GM12878 (cell line): ENCODE data around the gene DCDC2.

ENCODE experiments used
- BRCA1 ChIP-seq: IDR thresholded peaks from 2 replicates; pipeline ENCODE4 v1.6.1; 2011; ENCODE audit warnings: low read depth, low read length, improper control_type of control experiment
- CTCF ChIP-seq, 3 experiments: IDR thresholded peaks in 2 of 3; conservative IDR thresholded peaks in 1 of 3; 2 replicates each; pipeline ENCODE4 v1.5.1; 2011; ENCODE audit warnings: low read depth in 3 of 3, low read length in 3 of 3, mild to moderate bottlenecking in 3 of 3, control low read depth in 2 of 3, moderate library complexity in 2 of 3, inconsistent platforms in 1 of 3, mixed read lengths in 1 of 3; ENCODE audit not compliant: control insufficient read depth in 2 of 3, insufficient read depth in 1 of 3; ENCODE audit errors: extremely low read depth in 1 of 3
- JUNB ChIP-seq: IDR thresholded peaks from 2 replicates; pipeline ENCODE4 v1.6.1; 2016; ENCODE audit warnings: antibody characterized with exemption, mild to moderate bottlenecking
- KAT2A ChIP-seq: conservative IDR thresholded peaks from 2 replicates; pipeline ENCODE4 v1.6.1; 2011; ENCODE audit warnings: low read depth, low read length; ENCODE audit not compliant: control insufficient read depth
- MLLT1 ChIP-seq: fragments of 450-650 bp; IDR thresholded peaks from 2 replicates; pipeline ENCODE4 v1.6.1; 2016; ENCODE audit warnings: mild to moderate bottlenecking
- MTA2 ChIP-seq: fragments of 450-650 bp; IDR thresholded peaks from 2 replicates; pipeline ENCODE4 v1.6.1; 2016; ENCODE audit warnings: low read depth, mild to moderate bottlenecking, moderate library complexity
- MXI1 ChIP-seq: fragments of 150-350 bp; IDR thresholded peaks from 2 replicates; pipeline ENCODE4 v1.6.1; 2011; ENCODE audit warnings: low read depth, mild to moderate bottlenecking, inconsistent platforms, low read length, improper control_type of control experiment
- NBN ChIP-seq: fragments of 450-650 bp; IDR thresholded peaks from 2 replicates; pipeline ENCODE4 v1.6.1; 2016
- PAX8 ChIP-seq: fragments of 450-650 bp; IDR thresholded peaks from 2 replicates; pipeline ENCODE4 v1.6.1; 2017; ENCODE audit warnings: mild to moderate bottlenecking, moderate library complexity
- POLR2A ChIP-seq: IDR thresholded peaks from 2 replicates; pipeline ENCODE4 v1.6.1; 2011; ENCODE audit warnings: low read depth, mild to moderate bottlenecking, low read length
- POLR2AphosphoS5 ChIP-seq: IDR thresholded peaks from 2 replicates; pipeline ENCODE4 v1.6.1; 2011; ENCODE audit warnings: mild to moderate bottlenecking, low read length, inconsistent platforms
- RCOR1 ChIP-seq: conservative IDR thresholded peaks from 2 replicates; pipeline ENCODE4 v1.6.1; 2012; ENCODE audit warnings: low read depth, low read length, improper control_type of control experiment
- TAF1 ChIP-seq: IDR thresholded peaks from 2 replicates; pipeline ENCODE4 v1.6.1; 2011; ENCODE audit warnings: mild to moderate bottlenecking, low read depth, low read length, borderline replicate concordance

GRCh38 chr6:24147511-24148153 is 210.2 kb downstream of the DCDC2 start:
- TF ChIP-seq BRCA1 (no peak), CTCF (IDR thresholded peaks at IDR 0.05 in 2 of 3, conservative IDR thresholded peaks at IDR 0.05 in 1 of 3; ENCODE audit: control insufficient read depth in 2 of 3, extremely low read depth in 1 of 3, insufficient read depth in 1 of 3, low read depth in 3 of 3, low read length in 3 of 3) (no peak), MXI1 (no peak), MTA2 (no peak), NBN (no peak), TAF1 (no peak), PAX8 (no peak), POLR2A (no peak), MLLT1 (no peak), RCOR1 (no peak), KAT2A (no peak), JUNB (no peak), POLR2AphosphoS5 (no peak)
